Endometrial microvascular endothelial cells (primary cell): ENCODE results near the gene SETD6. TPM values are rescaled to one million over a fixed set of nuclear protein-coding genes. Genes with fewer than 3 reads are reported as not detected.
"Not testable (repeated sequence)": the region's sequence is repeated elsewhere in the genome, so short reads cannot be mapped to it uniquely, and the experiment has no call there.

Experiments
- in situ Hi-C: cut with HindIII; loops from 2 replicates; pipeline ENCODE4 v1.10.0; 2017; ENCODE audit warnings: low sequenced_read_pairs, low pct_unique_long_range_greater_than_20kb; ENCODE audit errors: inconsistent ontology term
- total RNA-seq: library from RNA; depleted of rRNA; stranded (reverse); fragments of >200 nt; gene quantifications from one replicate; pipeline ENCODE4 v1.2.3, GENCODE V29; 2015; ENCODE audit errors: inconsistent ontology term

The SETD6 gene
- total RNA-seq, 1 donor from 2014 or later = 11.2 TPM

DNA sequence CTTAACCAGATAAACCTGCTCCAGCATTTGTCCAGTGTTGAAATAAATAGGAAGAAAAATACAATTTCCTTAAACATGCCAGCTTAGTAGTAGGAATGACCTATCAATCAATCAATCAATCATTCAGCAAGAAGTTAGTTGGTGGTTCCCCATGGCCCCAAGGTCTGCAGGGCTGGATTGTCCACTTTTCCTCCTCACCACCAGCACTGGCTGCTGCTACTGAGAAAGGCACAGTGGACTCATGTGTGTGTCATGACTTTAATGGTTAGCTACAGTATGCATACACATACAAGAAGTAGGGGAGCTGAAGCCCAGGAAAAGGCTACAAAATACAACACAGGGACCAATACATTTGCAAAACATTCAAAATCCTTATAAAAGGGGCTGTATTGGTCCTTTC, 4.4 kb downstream of the SETD6 start:
- in situ Hi-C loops = no loop called here

DNA sequence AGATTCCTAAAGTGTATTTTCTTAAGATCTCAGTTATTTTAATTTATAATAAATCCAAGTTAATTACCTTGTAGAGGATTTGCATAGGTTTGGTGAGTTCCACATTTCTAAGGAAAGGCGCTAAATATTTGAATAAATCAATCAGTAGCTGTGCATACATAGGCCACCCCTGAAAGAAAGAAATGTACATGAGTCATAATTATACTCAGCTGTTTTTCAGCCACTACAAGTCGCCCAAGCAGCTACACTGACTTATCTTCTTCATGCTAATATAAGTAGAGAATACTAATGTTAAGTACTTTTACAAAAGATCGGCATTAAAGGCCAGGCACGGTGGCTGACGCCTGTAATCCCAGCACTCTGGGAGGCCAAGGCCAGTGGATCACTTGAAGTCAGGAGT, 14.9 kb downstream of the SETD6 start:
- in situ Hi-C loops = no loop called here

DNA sequence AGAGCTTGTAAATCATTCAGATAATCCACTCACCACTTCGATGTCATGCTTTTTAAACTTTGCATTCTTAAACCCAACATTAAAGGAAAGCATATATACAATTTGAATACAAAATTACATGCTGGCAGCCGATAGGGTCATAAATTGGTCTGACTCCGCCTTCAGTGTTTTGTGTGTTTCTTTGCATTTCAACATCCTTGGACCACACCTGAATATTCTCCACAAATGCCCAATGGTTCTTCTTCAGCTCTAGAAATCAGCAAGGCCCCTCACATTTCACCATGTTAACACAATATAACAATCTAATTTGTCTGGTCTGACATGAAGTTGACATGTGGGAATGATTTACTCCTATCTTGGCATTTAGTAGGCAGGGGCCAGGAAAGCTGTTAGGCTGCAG, 17.1 kb downstream of the SETD6 start:
- in situ Hi-C loops = no loop called here

DNA sequence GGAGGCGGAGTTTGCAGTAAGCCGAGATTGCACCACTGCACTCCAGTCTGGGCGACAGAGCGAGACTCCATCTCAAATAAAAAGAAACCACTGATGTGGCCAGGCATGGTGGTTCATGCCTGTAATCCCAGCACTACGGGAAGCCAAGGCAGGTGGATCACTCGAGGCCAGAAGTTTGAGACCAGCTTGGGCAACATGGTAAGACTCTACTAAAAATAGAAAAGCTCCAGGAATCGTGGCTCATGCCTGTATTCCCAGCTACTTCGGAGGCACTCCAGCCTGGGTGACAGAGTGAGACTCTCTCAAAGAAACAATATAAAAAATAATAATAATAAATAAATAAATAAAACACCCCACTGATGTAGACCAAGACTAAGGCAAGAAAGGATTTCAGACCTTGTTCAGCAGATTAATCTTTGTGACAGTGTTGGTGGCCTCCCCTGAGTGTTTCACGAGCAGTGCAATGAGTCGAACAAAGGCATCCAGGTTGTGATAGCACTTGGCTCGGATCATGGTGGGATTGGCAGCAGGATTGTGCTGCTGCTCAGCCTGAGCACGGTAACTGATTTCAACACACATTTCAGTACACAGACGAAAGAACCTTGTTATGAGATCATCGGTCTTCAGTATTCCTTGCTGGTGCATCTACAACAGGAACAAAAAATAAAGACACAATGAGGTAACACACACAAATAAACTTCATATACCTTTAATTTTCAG, 18.6 kb downstream of the SETD6 start:
- in situ Hi-C loops = no loop called here

DNA sequence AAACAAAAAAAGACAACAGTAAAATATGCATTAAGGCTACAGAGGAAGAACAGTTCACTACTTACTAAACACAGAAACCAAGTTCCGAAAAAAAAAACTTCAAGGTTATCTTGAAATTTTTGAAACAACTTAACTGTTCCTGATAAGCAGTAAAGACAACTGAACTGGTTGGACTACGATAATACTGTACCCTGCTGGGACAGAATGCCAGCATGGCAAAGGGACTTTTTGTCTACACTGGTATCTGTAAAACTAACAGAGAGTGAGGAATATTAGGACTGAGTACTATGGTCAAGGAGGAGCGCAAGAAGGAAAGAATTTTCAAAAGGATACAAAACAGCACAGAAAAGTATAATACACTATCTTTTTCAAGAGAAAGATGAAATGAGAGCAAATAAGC, 19.8 kb downstream of the SETD6 start:
- in situ Hi-C loops = no loop called here

DNA sequence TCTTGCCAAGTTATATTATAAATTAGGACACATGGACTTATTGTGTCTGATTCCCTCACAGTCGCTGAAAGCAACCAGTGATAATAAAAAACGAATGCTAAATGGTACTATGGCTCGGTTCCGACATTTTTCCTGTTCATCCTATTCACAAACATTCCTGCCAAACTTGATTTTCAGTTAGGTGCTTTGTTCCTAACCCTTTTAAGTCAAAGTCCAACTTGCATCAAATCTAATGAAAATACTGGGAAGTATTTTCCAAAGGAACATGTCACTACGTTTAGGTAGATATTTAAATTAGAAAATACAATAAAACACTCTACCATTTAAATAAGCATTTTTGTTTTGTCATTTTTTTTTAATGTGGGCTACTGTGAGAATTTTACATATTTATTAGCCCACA, 21.0 kb downstream of the SETD6 start:
- in situ Hi-C loops = no loop called here

DNA sequence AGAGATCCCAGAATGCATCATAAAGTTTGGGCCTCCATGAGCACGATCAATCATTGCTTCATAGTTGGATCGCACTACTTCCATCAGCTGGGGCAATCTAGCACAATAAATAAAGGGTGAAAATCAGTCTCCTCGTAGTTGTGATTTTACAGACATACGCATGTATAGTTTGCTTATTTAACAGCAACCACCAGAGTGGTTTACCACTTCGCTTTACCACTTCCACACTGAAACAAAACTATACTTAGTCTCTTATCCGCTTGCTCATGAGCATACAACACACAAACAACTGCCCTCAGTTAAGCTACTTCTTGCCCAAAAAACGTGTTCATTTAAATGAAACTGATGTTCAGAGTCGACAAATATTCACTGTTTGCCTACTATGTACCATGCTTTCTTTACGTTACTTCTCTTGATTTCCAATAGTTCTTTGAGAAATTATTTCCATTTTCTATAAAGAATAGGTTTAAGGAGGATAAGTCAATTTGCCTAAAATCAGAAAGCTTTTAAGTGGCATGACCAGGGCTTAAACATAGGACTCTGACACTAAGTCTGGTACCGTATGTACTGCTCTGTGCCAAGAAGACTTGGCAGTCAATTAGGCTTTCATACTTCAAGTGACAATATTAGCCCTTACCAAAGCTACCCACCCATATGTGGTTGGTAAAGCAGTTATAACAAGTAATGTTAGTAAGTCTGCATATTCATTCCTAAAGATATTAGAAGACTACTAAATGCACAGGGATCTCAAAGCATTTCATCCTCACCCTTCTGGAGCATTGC, 22.0 kb downstream of the SETD6 start:
- in situ Hi-C loops = no loop called here

DNA sequence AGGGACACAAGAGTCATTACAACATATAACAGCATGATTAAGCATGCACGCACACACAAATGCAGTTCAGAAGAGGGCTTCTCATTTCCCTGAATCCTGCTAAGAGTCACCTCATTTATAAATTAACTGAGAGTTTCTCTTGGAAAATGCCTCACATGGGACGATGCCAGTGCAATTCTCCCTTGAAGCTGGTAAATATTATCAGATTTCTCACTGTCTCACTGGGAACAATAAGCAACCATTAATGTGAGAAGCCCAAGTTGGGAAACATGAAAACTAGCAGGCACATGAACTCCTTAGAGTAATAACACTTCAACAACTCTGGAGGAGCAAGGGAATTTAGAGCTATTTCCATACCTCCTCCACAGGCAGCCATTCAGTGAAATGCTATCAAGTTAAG, 26.4 kb downstream of the SETD6 start:
- in situ Hi-C loops = no loop called here

DNA sequence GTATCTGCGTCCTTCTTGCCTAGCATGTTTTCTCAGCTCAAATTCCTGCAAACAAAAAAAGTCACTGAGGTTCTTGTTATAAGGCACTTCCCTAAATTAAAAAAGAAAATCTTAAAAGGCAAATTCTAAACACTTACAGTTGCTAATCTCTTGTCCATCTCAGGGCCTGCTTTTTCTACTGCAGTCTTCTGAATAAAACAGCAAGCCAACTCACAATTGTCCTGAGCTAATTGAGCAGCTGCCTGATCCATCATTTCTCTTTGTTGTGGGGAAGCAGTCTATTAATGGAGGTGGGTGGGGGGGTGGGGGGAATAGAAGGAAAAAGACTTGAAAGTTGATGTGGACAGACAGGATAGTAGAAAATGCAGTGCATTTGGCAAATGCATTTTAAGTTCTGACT, 27.0 kb downstream of the SETD6 start:
- in situ Hi-C loops = no loop called here

DNA sequence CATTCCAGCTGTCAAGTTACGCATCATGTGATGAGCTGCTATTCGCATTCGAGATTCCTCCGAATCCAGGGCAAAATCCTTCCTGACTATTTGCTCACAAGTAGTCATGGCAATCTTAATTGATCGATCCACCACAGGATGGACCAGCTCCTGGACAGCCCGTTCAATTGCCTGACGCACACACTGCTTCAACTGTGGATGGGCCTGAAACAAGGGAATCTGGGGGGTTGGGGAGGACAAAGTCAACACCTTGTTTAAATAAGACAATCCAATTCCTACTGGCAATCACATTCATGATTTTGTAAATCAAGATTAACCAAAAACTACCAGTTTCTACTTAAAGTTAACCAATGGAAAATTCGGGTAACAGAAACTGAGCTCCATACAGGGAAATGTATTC, 28.4 kb downstream of the SETD6 start:
- in situ Hi-C loops = no loop called here

DNA sequence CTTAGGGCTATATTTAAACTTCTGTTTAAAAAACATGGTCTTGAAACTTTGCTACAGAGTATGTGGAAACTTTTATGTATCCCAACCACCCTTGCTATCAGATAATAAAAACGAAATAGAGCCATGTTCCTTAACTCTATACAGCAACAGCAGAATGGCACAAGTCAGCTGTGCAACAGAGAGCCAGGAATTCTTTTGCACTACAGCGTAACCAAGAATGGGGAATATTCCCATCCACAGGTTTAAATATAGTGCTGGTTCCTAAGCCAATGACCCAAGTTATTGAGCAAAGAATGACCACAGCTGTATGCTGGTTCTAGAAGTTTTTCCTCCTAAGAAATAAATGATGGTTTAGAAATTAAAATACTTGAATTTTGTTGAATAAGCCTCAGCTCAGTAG, 33.1 kb downstream of the SETD6 start:
- in situ Hi-C loops = no loop called here

DNA sequence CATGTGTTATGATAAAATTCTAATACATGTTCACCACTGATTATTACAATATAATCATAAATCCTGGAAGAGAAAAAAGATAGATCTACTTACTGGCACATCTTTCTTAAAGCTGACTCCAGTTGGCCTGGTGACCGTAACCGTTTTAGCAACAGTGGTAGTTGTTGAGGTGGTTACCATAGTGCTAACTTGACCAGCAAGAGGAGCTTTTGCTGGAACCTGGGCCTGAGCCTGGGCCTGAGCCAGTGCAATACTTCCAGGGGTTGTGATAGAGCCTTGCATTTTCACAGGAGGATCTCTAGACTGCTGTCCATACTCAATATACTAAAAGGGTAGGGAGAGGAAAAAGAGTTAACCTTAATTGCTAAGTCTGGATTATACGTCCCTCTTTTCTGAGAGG, 36.2 kb downstream of the SETD6 start:
- in situ Hi-C loops = no loop called here

DNA sequence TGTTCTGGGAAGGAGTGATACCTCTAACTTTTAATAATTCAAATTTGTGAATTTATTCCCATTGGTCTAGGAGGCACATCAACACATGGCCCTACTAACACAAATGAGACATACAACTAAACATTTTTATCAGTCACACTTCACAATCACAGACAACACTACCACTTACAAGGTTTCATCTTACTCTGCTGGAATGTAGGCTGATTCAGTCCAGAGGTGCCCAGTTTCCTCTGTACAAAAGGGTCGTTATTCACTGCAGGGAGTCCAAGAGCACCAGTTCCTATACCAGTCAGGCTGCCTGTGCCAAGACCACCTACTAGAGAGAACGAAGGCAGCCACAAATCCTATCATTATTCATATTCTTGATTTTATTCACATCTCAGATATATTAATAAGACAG, 41.4 kb downstream of the SETD6 start:
- in situ Hi-C loops = no loop called here

DNA sequence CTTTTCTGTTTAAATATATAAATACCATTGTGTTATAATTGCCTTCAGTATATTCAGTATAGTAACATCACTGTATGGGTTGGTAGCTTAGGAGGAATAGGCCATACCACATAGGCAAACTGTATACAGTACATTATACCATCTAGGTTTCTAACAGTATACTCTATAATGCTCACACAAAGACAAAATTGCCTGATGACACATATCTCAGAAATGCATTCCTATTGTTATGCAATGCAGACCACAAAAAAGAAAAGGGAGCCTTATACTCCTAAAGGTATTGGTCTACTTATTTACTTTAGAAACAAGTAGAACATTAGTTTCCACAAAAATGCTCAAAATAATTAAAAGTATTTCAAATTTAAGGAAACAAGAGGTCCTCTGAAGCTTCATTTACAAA, 47.9 kb downstream of the SETD6 start:
- in situ Hi-C loops = no loop called here

DNA sequence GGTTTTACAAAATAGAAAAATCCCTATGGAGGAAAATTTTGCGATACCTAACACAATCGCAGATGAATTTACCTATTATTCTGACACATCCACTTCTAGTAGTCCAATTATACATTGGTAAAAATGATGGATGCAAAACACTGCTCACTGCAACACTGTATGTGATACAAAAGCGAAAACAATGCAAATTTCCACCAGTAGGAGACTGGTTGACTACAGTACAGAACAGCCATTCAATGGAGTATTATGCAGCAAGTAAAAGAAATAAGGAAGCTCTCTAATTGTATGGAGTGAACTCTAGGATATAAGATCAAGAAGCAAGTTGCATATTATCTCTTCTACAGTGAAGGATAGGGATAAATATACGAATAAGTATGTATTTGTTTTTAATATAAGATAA, 48.5 kb downstream of the SETD6 start:
- in situ Hi-C loops = no loop called here

DNA sequence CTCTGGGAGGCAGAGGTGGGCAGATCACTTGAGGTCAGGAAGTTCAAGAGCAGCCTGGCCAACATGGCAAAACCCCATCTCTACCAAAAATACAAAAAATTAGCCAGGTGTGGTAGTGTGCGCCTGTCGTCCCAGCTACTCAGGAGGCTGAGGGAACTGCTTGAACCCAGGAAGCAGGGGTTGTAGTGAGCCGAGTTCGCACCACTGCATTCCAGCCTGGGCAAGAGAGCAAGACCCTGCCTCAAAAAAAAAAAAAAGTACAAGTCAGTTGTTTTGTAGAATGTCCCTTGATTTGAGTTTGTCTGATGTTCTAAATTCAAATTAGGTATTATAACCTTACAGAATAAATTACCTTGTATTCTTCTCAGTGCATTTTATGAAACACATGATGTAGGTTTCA, 50.4 kb downstream of the SETD6 start:
- in situ Hi-C loops = not testable (repeated sequence)

Other genes with a start within 250 kb of the SETD6 start
- gene PRSS54, start 220.5 kb upstream of the SETD6 start, total RNA-seq = not detected
- gene GINS3, start 123.0 kb upstream of the SETD6 start, total RNA-seq = 19.5 TPM
- 20.8 TPM for gene NDRG4, start 15.4 kb upstream of the SETD6 start, total RNA-seq
- gene CNOT1, start 114.3 kb downstream of the SETD6 start, total RNA-seq = 98.1 TPM
- gene SLC38A7, start 169.3 kb downstream of the SETD6 start, total RNA-seq = 26.2 TPM
- gene GOT2, start 218.8 kb downstream of the SETD6 start, total RNA-seq = 168 TPM